ENCODE results near the gene PHACTR4.
A peak's percentile ranks its signal among the peaks of the same experiment; 100 is the strongest.
"Not testable (repeated sequence)": the region's sequence is repeated elsewhere in the genome, so short reads cannot be mapped to it uniquely, and the experiment has no call there.

The PHACTR4 gene

GRCh38 chr1:28369371-28370238 lies at the start of gene PHACTR4:
Gene PHACTR4 (plus strand): TSS chr1:28369740. CDS start chr1:28407448, 37,708 bp downstream.
- peak within 1 kb of the TSS; percentile 91 for H3K27ac Mint-ChIP-seq
- peak within 1 kb of the TSS; percentile 92 for H3K4me3 Mint-ChIP-seq
- peaks cover 7% of the 10 kb centered on the region for H3K36me3 Mint-ChIP-seq
- H3K4me1 Mint-ChIP-seq: peaks cover 35% of the 10 kb centered on the region
- H3K9me3 Mint-ChIP-seq: no peaks in the 10 kb centered on the region
- H3K27me3 Mint-ChIP-seq: peaks cover 3% of the 10 kb centered on the region
- CTCF ChIA-PET: interaction anchor here (0.5 to 2.2 kb wide), 5 partner anchors 10 to 508 kb away, joined by 3 to 14 read pairs (median 4); no protein-coding TSS in a partner anchor
- peak; percentile 88 for DNase-seq

- no peak overlapping the region for H3K27ac Mint-ChIP-seq
- CTCF ChIA-PET: interaction anchor here (0.9 kb wide), 1 partner anchor 74 kb away, joined by 3 read pairs; no protein-coding TSS in a partner anchor
- H3K27me3 Mint-ChIP-seq: peaks cover 4% of the 10 kb centered on the region
- no peak for DNase-seq
- H3K9me3 Mint-ChIP-seq: no peaks in the 10 kb centered on the region
- H3K36me3 Mint-ChIP-seq: no peaks in the 10 kb centered on the region
- no peak overlapping the region for H3K4me3 Mint-ChIP-seq
- H3K4me1 Mint-ChIP-seq: no peaks in the 10 kb centered on the region
Observed at GRCh38 chr1:28322194-28322593, 47.3 kb upstream of the PHACTR4 start.

GRCh38 chr1:28323720-28324119 lies 45.8 kb upstream of the PHACTR4 start:
- no peak for DNase-seq
- CTCF ChIA-PET: no interaction called here
- H3K36me3 Mint-ChIP-seq: no peaks in the 10 kb centered on the region
- peaks cover 7% of the 10 kb centered on the region for H3K4me1 Mint-ChIP-seq
- H3K27me3 Mint-ChIP-seq: peaks cover 5% of the 10 kb centered on the region
- no peaks in the 10 kb centered on the region for H3K9me3 Mint-ChIP-seq
- H3K4me3 Mint-ChIP-seq: no peak overlapping the region
- no peak overlapping the region for H3K27ac Mint-ChIP-seq

- peaks cover 5% of the 10 kb centered on the region for H3K27me3 Mint-ChIP-seq
- no peak overlapping the region for H3K27ac Mint-ChIP-seq
- no peak overlapping the region for H3K4me3 Mint-ChIP-seq
- H3K9me3 Mint-ChIP-seq: no peaks in the 10 kb centered on the region
- CTCF ChIA-PET: interaction anchor here (1.5 kb wide), 1 partner anchor 33 kb away, joined by 5 read pairs; no protein-coding TSS in a partner anchor
- H3K4me1 Mint-ChIP-seq: peaks cover 23% of the 10 kb centered on the region
- DNase-seq: no peak
- H3K36me3 Mint-ChIP-seq: peaks cover 6% of the 10 kb centered on the region
Observed at GRCh38 chr1:28326515-28326914, 43.0 kb upstream of the PHACTR4 start.

- DNase-seq: no peak
- no peak overlapping the region for H3K4me3 Mint-ChIP-seq
- H3K27me3 Mint-ChIP-seq: peaks cover 5% of the 10 kb centered on the region
- H3K36me3 Mint-ChIP-seq: peaks cover 10% of the 10 kb centered on the region
- H3K4me1 Mint-ChIP-seq: peaks cover 25% of the 10 kb centered on the region
- H3K9me3 Mint-ChIP-seq: no peaks in the 10 kb centered on the region
- CTCF ChIA-PET: interaction anchor here (0.6 to 1.5 kb wide), 2 partner anchors 33 to 135 kb away, joined by 3 to 5 read pairs; no protein-coding TSS in a partner anchor
- no peak overlapping the region for H3K27ac Mint-ChIP-seq
Observed at GRCh38 chr1:28326984-28327383, 42.6 kb upstream of the PHACTR4 start.

GRCh38 chr1:28327431-28327830 lies 42.1 kb upstream of the PHACTR4 start:
- DNase-seq, H3K9me3 Mint-ChIP-seq, H3K27ac Mint-ChIP-seq, H3K27me3 Mint-ChIP-seq: not testable (repeated sequence)
- CTCF ChIA-PET: interaction anchor here (0.6 to 1.5 kb wide), 2 partner anchors 32 to 135 kb away, joined by 3 to 5 read pairs; no protein-coding TSS in a partner anchor
- Mint-ChIP-seq H3K36me3 (peaks cover 13% of the 10 kb centered on the region), H3K4me3 (peak overlapping the region; percentile 96), H3K4me1 (peaks cover 27% of the 10 kb centered on the region)

GRCh38 chr1:28328228-28328648 lies 41.3 kb upstream of the PHACTR4 start:
- Mint-ChIP-seq H3K27me3 (peaks cover 5% of the 10 kb centered on the region), H3K4me1 (peaks cover 35% of the 10 kb centered on the region), H3K9me3 (no peaks in the 10 kb centered on the region), H3K36me3 (peaks cover 21% of the 10 kb centered on the region), H3K27ac (peak overlapping the region; percentile 96), H3K4me3 (peak overlapping the region; percentile 96)
- CTCF ChIA-PET: interaction anchor here (1.3 to 1.9 kb wide), 3 partner anchors 33 to 237 kb away, joined by 3 to 11 read pairs (median 4); no protein-coding TSS in a partner anchor
- no peak for DNase-seq

- peaks cover 36% of the 10 kb centered on the region for H3K4me1 Mint-ChIP-seq
- peaks cover 30% of the 10 kb centered on the region for H3K36me3 Mint-ChIP-seq
- peak overlapping the region; percentile 96 for H3K4me3 Mint-ChIP-seq
- H3K9me3 Mint-ChIP-seq: no peaks in the 10 kb centered on the region
- peaks cover 5% of the 10 kb centered on the region for H3K27me3 Mint-ChIP-seq
- peak overlapping the region; percentile 96 for H3K27ac Mint-ChIP-seq
- DNase-seq: no peak
- CTCF ChIA-PET: interaction anchor here (0.7 to 1.9 kb wide), 4 partner anchors 32 to 238 kb away, joined by 3 to 11 read pairs (median 4); no protein-coding TSS in a partner anchor
Observed at GRCh38 chr1:28329395-28330153, 40.0 kb upstream of the PHACTR4 start.

GRCh38 chr1:28338897-28339296 lies 30.6 kb upstream of the PHACTR4 start:
- no peak overlapping the region for H3K4me3 Mint-ChIP-seq
- CTCF ChIA-PET: no interaction called here
- H3K9me3 Mint-ChIP-seq: no peaks in the 10 kb centered on the region
- peaks cover 15% of the 10 kb centered on the region for H3K36me3 Mint-ChIP-seq
- no peaks in the 10 kb centered on the region for H3K27me3 Mint-ChIP-seq
- no peaks in the 10 kb centered on the region for H3K4me1 Mint-ChIP-seq
- DNase-seq: no peak
- no peak overlapping the region for H3K27ac Mint-ChIP-seq

- no peaks in the 10 kb centered on the region for H3K9me3 Mint-ChIP-seq
- peaks cover 9% of the 10 kb centered on the region for H3K36me3 Mint-ChIP-seq
- no peak overlapping the region for H3K4me3 Mint-ChIP-seq
- CTCF ChIA-PET: no interaction called here
- no peaks in the 10 kb centered on the region for H3K4me1 Mint-ChIP-seq
- DNase-seq: no peak
- no peak overlapping the region for H3K27ac Mint-ChIP-seq
- no peaks in the 10 kb centered on the region for H3K27me3 Mint-ChIP-seq
Observed at GRCh38 chr1:28339551-28339950, 30.0 kb upstream of the PHACTR4 start.

- Mint-ChIP-seq H3K27ac (no peak overlapping the region), H3K4me1 (no peaks in the 10 kb centered on the region), H3K4me3 (no peak overlapping the region), H3K9me3 (no peaks in the 10 kb centered on the region), H3K36me3 (peaks cover 4% of the 10 kb centered on the region), H3K27me3 (no peaks in the 10 kb centered on the region)
- DNase-seq: no peak
- CTCF ChIA-PET: interaction anchor here (1.1 to 1.3 kb wide), 2 partner anchors 19 to 92 kb away, joined by 3 to 6 read pairs; no protein-coding TSS in a partner anchor
Observed at GRCh38 chr1:28340221-28340974, 29.1 kb upstream of the PHACTR4 start.

- no peaks in the 10 kb centered on the region for H3K9me3 Mint-ChIP-seq
- H3K27ac Mint-ChIP-seq: no peak overlapping the region
- no peaks in the 10 kb centered on the region for H3K27me3 Mint-ChIP-seq
- no peaks in the 10 kb centered on the region for H3K36me3 Mint-ChIP-seq
- H3K4me1 Mint-ChIP-seq: peaks cover 6% of the 10 kb centered on the region
- DNase-seq: no peak
- CTCF ChIA-PET: interaction anchor here (1.1 to 1.3 kb wide), 2 partner anchors 18 to 93 kb away, joined by 3 to 6 read pairs; no protein-coding TSS in a partner anchor
- H3K4me3 Mint-ChIP-seq: no peak overlapping the region
Observed at GRCh38 chr1:28341591-28341990, 27.9 kb upstream of the PHACTR4 start.

GRCh38 chr1:28343405-28343804 lies 26.1 kb upstream of the PHACTR4 start:
- H3K27ac Mint-ChIP-seq: no peak overlapping the region
- H3K9me3 Mint-ChIP-seq: no peaks in the 10 kb centered on the region
- no peaks in the 10 kb centered on the region for H3K36me3 Mint-ChIP-seq
- no peaks in the 10 kb centered on the region for H3K27me3 Mint-ChIP-seq
- H3K4me3 Mint-ChIP-seq: no peak overlapping the region
- CTCF ChIA-PET: interaction anchor here (1.4 kb wide), 1 partner anchor 16 kb away, joined by 4 read pairs; no protein-coding TSS in a partner anchor
- DNase-seq: no peak
- peaks cover 6% of the 10 kb centered on the region for H3K4me1 Mint-ChIP-seq
